GM12874 (cell line): ENCODE measurements around the gene CIT.

Experiments
- TF ChIP-seq, protein P1 (sequence below): IDR thresholded peaks from 2 replicates; pipeline ENCODE4 v1.5.1; 2011; ENCODE audit warnings: low read depth, mild to moderate bottlenecking, control low read depth, low read length, moderate library complexity; ENCODE audit not compliant: insufficient read depth

Gene CIT

DNA sequence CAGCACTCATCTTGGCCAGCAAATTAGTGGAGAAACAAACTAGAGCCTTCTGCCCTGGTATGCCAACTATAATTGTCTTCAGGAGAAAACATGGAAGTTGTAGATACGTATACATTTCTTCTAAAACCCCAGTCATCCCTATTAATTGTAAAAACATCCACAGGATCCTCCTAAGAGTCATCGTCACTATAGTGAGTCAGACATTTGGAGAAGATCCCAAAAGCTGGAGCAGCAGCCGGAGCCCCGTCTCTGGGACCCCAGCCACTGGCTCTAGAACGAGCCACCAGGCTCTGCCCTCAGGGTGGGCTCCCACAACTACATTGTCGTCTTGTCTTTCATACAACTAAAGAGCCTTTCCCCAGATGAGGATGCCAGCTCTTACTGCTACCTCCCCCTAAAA lies 193.7 kb downstream of the CIT start:
- TF ChIP-seq, protein P1, sequence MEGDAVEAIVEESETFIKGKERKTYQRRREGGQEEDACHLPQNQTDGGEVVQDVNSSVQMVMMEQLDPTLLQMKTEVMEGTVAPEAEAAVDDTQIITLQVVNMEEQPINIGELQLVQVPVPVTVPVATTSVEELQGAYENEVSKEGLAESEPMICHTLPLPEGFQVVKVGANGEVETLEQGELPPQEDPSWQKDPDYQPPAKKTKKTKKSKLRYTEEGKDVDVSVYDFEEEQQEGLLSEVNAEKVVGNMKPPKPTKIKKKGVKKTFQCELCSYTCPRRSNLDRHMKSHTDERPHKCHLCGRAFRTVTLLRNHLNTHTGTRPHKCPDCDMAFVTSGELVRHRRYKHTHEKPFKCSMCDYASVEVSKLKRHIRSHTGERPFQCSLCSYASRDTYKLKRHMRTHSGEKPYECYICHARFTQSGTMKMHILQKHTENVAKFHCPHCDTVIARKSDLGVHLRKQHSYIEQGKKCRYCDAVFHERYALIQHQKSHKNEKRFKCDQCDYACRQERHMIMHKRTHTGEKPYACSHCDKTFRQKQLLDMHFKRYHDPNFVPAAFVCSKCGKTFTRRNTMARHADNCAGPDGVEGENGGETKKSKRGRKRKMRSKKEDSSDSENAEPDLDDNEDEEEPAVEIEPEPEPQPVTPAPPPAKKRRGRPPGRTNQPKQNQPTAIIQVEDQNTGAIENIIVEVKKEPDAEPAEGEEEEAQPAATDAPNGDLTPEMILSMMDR = no peak

DNA sequence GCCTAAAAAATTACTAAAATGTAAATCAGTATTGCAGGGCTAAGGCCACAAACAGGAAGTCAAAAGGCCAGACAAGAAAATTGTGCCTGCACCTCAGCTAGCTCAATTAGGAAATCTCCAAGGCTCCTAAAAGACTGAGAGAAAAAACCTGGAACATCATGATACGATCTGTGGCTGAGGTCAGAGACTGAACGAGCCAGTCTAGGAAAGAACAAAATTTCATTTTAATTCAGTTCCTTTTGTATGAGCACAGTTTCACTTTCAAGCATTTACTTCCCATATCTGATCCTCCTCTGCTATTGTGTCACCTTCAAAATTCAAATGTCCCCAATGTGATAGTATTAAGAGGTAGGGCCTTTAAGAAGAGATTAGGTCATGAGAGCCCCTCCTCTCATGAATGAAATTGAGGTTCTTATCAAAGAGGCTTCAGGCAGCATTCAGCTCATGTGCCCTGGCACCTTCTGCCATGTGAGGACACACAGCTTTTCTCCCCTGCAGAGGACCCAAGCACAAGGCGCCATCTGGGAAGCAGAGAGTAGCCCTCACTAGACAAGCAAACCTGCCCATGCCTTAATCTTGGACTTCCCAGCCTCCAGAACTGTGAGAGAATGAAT lies 194.4 kb downstream of the CIT start:
- TF ChIP-seq, protein P1 = no peak

DNA sequence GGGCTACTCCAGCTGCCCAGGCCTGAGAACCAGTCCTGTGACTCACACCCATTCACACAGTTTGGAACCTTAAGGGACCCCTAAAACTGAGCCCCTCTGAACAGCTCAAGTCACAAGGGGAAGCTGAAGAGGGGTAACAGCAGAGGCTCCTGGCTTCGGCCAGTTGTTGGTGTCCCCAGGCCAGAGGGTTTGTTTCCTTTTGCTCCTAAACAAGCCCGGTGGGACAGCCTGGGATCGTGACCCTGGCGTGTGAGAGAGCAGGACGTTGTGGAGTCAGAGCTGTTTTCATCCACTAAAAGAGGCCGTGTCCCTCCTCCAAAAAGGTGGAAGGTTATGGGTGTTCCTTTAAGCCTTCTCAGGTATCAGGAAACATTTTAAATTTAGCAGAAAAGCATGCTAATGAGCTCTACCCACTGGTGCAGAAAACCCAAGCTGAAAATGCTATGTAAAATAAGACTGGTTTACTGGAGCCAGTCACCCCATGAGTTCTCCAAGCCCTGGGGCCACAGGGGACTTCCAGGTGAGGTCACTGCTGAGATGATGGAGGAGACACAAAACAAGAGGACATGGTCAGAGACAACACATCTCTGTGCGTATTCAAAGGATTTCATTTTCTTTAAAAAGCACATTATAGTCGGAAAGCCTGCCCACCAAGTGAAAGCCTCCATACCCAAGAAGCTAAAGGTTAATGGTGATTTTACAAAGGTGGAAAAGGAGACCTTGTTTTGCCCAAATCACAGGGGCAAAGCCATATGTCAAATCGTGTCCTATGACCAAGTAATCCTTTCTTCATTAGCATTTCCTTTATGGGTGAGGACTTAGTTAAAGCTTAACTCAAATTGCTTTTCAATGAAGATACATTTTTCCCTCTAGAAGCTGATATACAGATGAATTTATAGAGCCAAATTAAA lies 195.1 kb downstream of the CIT start:
- TF ChIP-seq, protein P1 = no peak

DNA sequence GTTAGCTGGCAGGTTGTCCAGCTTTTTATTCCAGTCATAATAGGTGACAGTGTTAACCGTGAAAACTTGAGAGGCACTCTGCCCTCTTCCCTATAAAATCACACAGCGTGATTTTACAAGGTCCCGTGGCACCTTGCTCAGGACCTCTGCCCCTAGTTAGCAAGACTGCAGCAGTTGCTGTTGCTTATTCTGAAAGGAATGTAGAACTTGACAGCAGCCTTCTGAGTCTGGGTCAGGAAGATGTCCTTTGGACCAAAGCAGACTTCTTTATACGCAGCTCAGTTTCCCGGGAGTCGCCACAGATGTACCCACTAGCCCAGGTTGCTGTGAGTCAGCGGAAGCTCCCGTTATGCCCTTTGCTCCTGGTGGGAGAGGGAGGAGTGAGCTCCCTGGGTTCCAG lies 196.0 kb downstream of the CIT start:
- TF ChIP-seq, protein P1 = no peak

DNA sequence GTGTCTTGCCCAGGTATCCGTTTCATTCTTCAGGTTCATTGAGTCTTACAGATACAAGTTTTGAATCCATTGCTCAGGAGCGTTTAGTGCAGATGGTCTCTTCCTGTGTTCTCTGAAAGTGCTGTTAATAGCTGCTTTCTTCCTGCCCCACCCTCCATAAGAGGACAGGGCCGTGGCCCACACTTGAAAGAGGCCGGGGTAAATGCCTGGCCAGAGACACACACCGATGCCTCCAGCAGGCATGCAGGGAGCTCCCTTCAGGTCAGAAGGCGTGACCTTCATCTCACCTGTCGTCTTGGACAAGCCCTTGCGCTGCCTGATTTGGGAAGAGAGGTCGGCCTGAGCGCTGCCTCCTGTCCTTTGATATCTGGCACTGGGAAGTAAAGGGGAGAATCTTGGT lies 197.6 kb downstream of the CIT start:
- TF ChIP-seq, protein P1 = no peak

DNA sequence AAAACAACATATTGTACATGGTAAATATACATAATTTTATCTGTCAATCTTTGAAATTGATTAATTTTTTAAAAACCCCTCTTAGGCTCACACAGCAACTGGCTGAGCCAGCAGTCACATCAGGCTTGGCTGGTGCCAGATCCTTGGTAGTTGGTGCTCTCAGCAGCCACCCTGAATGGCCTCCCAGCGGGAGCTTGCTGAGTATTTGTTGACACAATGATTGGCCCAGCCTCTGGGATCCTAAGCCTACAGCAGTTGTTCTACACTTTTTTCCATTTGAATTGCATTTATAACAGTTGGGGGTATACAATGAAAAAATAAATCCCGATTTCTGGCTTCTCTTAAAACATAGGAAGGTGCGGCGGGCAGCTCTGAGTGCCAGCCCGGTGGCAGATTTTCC lies 198.0 kb downstream of the CIT start:
- TF ChIP-seq, protein P1 = no peak

DNA sequence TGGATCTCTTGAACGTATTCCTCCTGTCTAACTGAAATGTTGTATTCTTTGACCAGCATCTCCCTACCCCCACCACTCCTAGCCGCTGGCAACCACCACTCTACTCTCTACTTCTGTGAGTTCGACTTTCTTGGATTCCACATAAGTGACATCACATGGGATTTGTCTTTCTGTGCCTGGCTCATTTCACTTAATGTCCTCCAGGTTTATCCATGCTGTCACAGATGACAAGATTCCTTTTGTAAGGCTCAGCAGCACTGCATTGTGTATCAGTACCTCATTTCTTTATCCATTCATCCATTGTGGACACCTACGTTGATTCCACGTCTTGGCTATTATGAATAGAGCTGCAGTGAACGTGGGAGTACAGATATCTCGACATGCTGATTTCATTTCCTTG lies 198.7 kb downstream of the CIT start:
- TF ChIP-seq, protein P1 = no peak
